Activated naive CD8-positive, alpha-beta T cell treated with anti-CD3 and anti-CD28 coated beads, Interleukin-2, amount 50 U/mL, for 24 hours (primary cell): ENCODE results near the gene ITGA8.

Source experiments
- ATAC-seq: fragments of 150-1000 bp; cut with Tn5 transposase; one replicate; pipeline ENCODE4 v1.10.0; 2021
- DNase-seq: peaks from one replicate; pipeline ENCODE4 v3.0.0; 2021
- H3K27ac Mint-ChIP-seq: one replicate; pipeline ENCODE4 v1.8.0; 2021; ENCODE audit warnings: mild to moderate bottlenecking, mixed read lengths
- H3K27me3 Mint-ChIP-seq: one replicate; pipeline ENCODE4 v1.8.0; 2021; ENCODE audit warnings: mixed read lengths
- H3K36me3 Mint-ChIP-seq: one replicate; pipeline ENCODE4 v1.8.0; 2021; ENCODE audit warnings: low read depth, mixed read lengths
- H3K4me1 Mint-ChIP-seq: one replicate; pipeline ENCODE4 v1.8.0; 2021; ENCODE audit warnings: mixed read lengths
- H3K4me3 Mint-ChIP-seq: one replicate; pipeline ENCODE4 v1.8.0; 2021; ENCODE audit warnings: mild to moderate bottlenecking, moderate library complexity, mixed read lengths
- H3K9me3 Mint-ChIP-seq: one replicate; pipeline ENCODE4 v1.8.0; 2021; ENCODE audit warnings: mixed read lengths

ITGA8 gene

GRCh38 chr10:15719049-15719898 lies 448 bp downstream of the ITGA8 start:
- ATAC-seq (no peak), DNase-seq (no peak)
- peaks cover 48% of the 10 kb centered on the region for H3K27me3 Mint-ChIP-seq
- H3K4me1 Mint-ChIP-seq = peaks cover 2% of the 10 kb centered on the region
- no peak overlapping the region for H3K27ac Mint-ChIP-seq
- H3K9me3 Mint-ChIP-seq = no peaks in the 10 kb centered on the region
- no peak overlapping the region for H3K4me3 Mint-ChIP-seq
- H3K36me3 Mint-ChIP-seq = no peaks in the 10 kb centered on the region

DNA sequence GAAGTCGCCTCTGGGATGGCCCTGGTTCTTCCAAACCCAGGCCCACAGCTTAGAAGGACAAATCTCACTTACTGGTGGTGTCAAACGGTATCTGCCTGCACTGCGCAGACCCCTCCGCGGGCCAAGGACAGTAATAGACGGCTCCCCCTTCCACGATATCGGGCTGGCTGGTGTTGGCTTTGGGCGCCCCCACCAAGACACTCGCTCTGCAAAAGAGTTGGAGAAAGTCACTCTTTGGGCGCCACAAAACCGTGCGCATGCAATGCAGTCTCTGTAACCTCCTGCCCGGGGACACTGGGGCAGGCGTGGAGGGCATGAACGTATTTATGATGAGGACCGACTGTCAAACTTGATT lies 1.1 kb downstream of the ITGA8 start:
- no peak for DNase-seq
- Mint-ChIP-seq H3K4me3 (no peak overlapping the region), H3K27me3 (peaks cover 50% of the 10 kb centered on the region), H3K9me3 (no peaks in the 10 kb centered on the region), H3K36me3 (no peaks in the 10 kb centered on the region), H3K27ac (no peak overlapping the region), H3K4me1 (peaks cover 2% of the 10 kb centered on the region)
- no peak for ATAC-seq

- no peak overlapping the region for H3K27ac Mint-ChIP-seq
- no peaks in the 10 kb centered on the region for H3K36me3 Mint-ChIP-seq
Measured at GRCh38 chr10:15715619-15716227, 4.0 kb downstream of the ITGA8 start.

GRCh38 chr10:15714847-15715246 lies 4.9 kb downstream of the ITGA8 start:
- H3K4me3 Mint-ChIP-seq = no peak overlapping the region
- DNase-seq = no peak
- no peak for ATAC-seq
- peaks cover 40% of the 10 kb centered on the region for H3K27me3 Mint-ChIP-seq
- no peak overlapping the region for H3K27ac Mint-ChIP-seq
- peaks cover 2% of the 10 kb centered on the region for H3K4me1 Mint-ChIP-seq
- H3K36me3 Mint-ChIP-seq = no peaks in the 10 kb centered on the region
- H3K9me3 Mint-ChIP-seq = no peaks in the 10 kb centered on the region

More at GRCh38 chr10:15715619-15716227, 4.0 kb downstream of the ITGA8 start:
- no peak for ATAC-seq
- Mint-ChIP-seq H3K9me3 (no peaks in the 10 kb centered on the region), H3K4me3 (no peak overlapping the region), H3K4me1 (peaks cover 2% of the 10 kb centered on the region), H3K27me3 (peaks cover 43% of the 10 kb centered on the region)
- no peak for DNase-seq

DNA sequence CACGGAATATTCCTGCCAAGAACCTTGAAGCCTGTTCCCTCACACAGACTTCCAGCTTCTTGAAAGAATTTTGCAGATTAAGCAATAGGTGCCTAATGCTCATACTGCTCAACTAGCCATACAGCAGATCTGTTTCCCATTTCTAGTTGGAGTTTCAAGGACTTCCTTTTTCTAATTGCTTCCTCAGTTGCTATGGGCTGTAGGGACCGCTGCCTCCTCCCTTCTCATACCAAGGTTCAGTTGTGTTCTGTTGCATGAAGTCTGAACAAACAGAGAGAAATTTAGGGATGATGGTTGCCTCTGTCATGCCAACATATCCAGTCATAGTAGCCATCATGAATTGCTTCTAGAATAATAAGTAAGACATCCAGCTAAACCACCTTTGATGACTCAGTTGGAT lies 6.8 kb downstream of the ITGA8 start:
- H3K36me3 Mint-ChIP-seq = no peaks in the 10 kb centered on the region
- ATAC-seq (no peak), DNase-seq (no peak)
- no peaks in the 10 kb centered on the region for H3K9me3 Mint-ChIP-seq
- no peaks in the 10 kb centered on the region for H3K4me1 Mint-ChIP-seq
- no peak overlapping the region for H3K4me3 Mint-ChIP-seq
- H3K27me3 Mint-ChIP-seq = peaks cover 27% of the 10 kb centered on the region
- H3K27ac Mint-ChIP-seq = no peak overlapping the region

DNA sequence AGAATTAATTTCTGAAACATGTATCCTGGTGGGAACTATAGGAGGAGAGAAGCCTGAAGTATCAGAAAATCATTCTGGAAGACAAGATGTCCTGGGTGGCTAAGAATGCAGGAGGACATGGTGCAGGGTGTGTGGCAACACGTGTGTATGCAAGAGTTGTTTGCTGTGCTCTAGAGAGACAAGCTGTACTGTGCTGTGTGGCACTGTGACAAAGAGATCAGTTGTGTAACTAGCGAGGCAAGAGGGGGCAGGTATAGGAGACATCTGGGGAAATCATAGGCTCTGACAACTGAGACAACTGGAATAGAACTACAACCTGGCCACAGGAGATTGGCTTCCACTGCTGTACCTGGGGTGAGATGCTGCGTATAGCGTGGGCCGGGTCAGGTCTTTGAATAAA lies 9.3 kb downstream of the ITGA8 start:
- Mint-ChIP-seq H3K36me3 (no peaks in the 10 kb centered on the region), H3K27me3 (peaks cover 17% of the 10 kb centered on the region), H3K9me3 (no peaks in the 10 kb centered on the region), H3K4me3 (no peak overlapping the region), H3K4me1 (no peaks in the 10 kb centered on the region), H3K27ac (no peak overlapping the region)
- no peak for ATAC-seq
- DNase-seq = no peak

DNA sequence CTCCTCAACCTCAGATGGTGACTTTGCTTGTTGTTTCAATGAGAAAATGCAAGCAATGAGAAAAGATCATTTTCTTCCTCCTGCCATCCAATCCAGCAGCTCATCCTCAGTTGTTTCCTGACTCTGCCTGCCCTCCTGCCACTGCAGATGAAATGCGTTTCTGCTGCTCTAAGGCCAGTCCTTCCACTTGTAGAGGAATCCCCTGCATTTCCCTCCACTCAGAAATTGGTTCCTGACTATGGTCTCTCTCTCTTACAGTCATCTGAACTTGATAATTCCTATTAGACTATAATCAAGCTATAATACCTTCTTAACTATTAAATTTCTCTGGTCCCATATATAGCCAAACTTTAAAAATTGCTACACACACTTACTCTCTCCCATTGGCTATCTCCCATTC lies 14.4 kb downstream of the ITGA8 start:
- Mint-ChIP-seq H3K36me3 (no peaks in the 10 kb centered on the region), H3K9me3 (no peaks in the 10 kb centered on the region), H3K4me3 (no peak overlapping the region), H3K27me3 (peaks cover 1% of the 10 kb centered on the region), H3K4me1 (no peaks in the 10 kb centered on the region), H3K27ac (no peak overlapping the region)
- no peak for DNase-seq
- ATAC-seq = no peak

GRCh38 chr10:15704581-15704968 lies 15.1 kb downstream of the ITGA8 start:
- ATAC-seq = no peak
- Mint-ChIP-seq H3K36me3 (no peaks in the 10 kb centered on the region), H3K9me3 (no peaks in the 10 kb centered on the region), H3K4me1 (no peaks in the 10 kb centered on the region), H3K27me3 (no peaks in the 10 kb centered on the region), H3K27ac (no peak overlapping the region), H3K4me3 (no peak overlapping the region)
- no peak for DNase-seq

DNA sequence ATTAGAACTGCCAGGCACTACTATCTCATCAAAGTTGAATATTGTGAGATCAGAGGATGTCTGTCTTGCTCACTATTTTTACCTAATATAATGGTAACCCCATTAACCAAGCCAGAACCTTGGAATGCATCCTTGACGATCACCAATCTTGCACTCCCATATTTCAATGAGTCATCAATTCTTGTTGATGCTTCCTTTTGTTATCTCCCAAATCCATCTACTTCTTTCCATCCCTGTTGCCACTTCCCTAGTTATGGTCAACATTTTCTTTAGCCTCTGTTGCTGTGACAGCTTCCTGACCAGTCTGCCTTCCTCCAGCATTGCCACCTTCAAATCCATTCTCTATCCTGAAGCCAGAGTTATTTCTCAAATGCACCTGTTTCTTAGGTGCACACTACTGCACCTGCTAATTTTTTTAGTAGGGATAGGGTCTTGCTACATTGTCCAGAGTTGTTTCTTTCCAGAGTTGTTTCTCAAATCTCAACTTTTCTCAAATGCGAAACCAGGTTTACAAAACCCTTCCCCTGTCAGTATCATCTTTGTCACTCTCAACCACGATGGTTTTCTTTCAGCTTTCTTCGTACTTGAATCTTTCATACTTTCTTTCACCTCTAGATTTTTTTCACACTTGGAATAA lies 15.7 kb downstream of the ITGA8 start:
- DNase-seq = no peak
- Mint-ChIP-seq H3K9me3 (no peaks in the 10 kb centered on the region), H3K27ac (no peak overlapping the region)

DNA sequence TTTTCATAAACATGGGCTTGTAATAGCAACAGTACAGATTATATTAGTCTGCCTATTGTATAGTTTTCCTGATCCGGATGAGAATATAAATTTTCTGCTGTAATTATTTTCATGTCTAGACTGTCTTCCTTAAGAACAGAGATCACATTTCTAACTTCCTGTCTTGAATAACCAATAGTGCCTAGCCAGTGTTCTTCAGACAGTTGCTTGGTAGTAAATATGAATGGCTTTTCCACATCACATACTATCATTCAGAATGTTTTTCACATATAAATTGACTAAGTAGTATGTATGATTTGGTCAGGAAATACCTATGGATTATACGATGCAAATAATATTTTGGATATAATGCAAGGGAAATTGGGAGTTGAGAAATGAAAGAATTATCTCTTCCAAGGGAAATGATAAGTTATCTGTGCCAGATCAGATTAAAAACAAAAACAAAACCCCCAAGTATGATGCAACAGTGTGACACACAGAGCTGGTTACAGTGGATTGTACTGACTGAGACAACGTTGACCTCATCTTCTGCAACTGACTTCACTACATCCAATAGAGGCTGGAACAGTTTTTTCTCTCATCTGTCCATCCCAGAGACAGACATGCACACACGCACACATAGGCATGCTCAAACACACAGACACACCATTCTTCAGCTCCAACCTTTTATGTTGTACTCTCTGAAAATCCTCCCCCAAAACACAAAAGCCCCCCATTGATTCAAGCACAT lies 16.4 kb downstream of the ITGA8 start:
- Mint-ChIP-seq H3K4me3 (no peak overlapping the region), H3K9me3 (no peaks in the 10 kb centered on the region), H3K27ac (no peak overlapping the region), H3K27me3 (no peaks in the 10 kb centered on the region), H3K4me1 (no peaks in the 10 kb centered on the region), H3K36me3 (no peaks in the 10 kb centered on the region)
- DNase-seq (no peak), ATAC-seq (no peak)

More for the DNA sequence above, 15.7 kb downstream of the ITGA8 start:
- Mint-ChIP-seq H3K4me1 (no peaks in the 10 kb centered on the region), H3K36me3 (no peaks in the 10 kb centered on the region), H3K4me3 (no peak overlapping the region), H3K27me3 (no peaks in the 10 kb centered on the region)
- no peak for ATAC-seq

- Mint-ChIP-seq H3K4me1 (no peaks in the 10 kb centered on the region), H3K27me3 (peaks cover 2% of the 10 kb centered on the region), H3K9me3 (no peaks in the 10 kb centered on the region), H3K4me3 (no peak overlapping the region), H3K36me3 (no peaks in the 10 kb centered on the region), H3K27ac (no peak overlapping the region)
- no peak for DNase-seq
- no peak for ATAC-seq
Measured at GRCh38 chr10:15700078-15700674, 19.5 kb downstream of the ITGA8 start.

DNA sequence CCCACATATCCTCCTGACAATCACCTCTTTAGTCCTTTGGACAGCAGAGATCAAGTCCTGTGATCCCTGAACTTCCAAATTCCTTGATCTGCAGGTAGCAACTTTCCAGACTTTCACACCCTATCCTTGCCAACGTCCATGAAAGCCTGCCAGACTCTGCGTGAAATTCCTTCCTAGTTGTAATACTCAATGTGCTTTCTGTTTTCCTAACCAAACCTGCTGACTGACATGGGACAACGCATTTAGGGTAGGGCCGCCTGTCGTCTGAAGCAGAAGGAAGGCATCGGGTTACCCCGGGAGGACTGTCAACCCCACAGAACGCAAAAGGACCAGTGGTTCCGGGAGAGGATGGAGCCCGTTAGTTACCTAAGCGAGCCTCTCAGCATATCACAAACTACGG lies 23.9 kb downstream of the ITGA8 start:
- DNase-seq = no peak
- Mint-ChIP-seq H3K36me3 (no peaks in the 10 kb centered on the region), H3K4me3 (no peak overlapping the region), H3K4me1 (no peaks in the 10 kb centered on the region), H3K27me3 (peaks cover 2% of the 10 kb centered on the region), H3K9me3 (no peaks in the 10 kb centered on the region), H3K27ac (no peak overlapping the region)
- ATAC-seq = no peak

DNA sequence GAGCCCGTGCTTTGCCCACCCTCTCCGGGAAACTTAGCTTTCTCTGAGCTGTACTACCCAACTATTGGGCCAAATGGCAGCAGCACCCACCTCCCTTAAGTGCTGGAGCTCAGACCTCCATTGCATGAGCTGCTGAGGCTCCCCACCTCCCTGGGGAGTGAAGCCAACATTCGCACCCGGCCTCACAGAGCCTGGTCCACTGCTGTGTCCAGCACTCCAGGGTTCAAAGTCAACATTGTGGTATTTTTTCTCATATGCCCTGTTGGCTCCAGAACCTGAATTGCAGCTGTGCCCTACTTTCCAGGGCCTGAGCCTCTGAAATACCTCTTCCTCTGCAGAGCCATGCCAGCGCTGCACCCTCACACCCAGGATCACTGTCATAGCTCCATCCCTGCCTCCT lies 29.7 kb downstream of the ITGA8 start:
- no peak for ATAC-seq
- DNase-seq = no peak
- Mint-ChIP-seq H3K27me3 (peaks cover 8% of the 10 kb centered on the region), H3K36me3 (no peaks in the 10 kb centered on the region), H3K4me1 (no peaks in the 10 kb centered on the region), H3K9me3 (no peaks in the 10 kb centered on the region), H3K27ac (no peak overlapping the region), H3K4me3 (no peak overlapping the region)

DNA sequence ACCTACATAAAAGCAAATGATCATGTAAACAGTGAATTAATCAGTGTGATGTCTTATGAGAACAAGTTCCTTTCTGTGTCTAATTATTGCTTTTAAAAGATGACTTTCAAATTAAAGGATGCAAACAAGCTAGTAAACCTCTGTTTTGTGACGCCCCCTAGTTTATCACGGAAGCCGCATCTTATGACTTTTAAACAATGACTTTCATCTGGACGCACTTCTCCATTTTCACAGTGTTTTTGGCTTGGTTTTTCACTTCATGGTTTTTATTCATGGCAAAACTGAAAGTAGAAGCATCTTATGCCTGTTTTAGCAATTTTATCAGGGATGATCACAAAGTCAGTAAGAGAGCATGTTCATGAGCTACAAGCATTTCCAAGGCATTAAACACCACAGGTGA lies 35.0 kb downstream of the ITGA8 start:
- Mint-ChIP-seq H3K27ac (no peak overlapping the region), H3K4me1 (no peaks in the 10 kb centered on the region), H3K36me3 (no peaks in the 10 kb centered on the region), H3K27me3 (peaks cover 20% of the 10 kb centered on the region), H3K4me3 (no peak overlapping the region), H3K9me3 (no peaks in the 10 kb centered on the region)
- ATAC-seq = no peak
- DNase-seq = no peak
